T-helper 22 cell (primary cell): ENCODE measurements around the gene SRSF9.
"Not testable (repeated sequence)": the region's sequence is repeated elsewhere in the genome, so short reads cannot be mapped to it uniquely, and the experiment has no call there.

Experiments
- DNase-seq: peaks from one replicate; pipeline ENCODE4 v3.0.0-alpha.2; 2020; ENCODE audit warnings: low read depth

The SRSF9 gene

DNA sequence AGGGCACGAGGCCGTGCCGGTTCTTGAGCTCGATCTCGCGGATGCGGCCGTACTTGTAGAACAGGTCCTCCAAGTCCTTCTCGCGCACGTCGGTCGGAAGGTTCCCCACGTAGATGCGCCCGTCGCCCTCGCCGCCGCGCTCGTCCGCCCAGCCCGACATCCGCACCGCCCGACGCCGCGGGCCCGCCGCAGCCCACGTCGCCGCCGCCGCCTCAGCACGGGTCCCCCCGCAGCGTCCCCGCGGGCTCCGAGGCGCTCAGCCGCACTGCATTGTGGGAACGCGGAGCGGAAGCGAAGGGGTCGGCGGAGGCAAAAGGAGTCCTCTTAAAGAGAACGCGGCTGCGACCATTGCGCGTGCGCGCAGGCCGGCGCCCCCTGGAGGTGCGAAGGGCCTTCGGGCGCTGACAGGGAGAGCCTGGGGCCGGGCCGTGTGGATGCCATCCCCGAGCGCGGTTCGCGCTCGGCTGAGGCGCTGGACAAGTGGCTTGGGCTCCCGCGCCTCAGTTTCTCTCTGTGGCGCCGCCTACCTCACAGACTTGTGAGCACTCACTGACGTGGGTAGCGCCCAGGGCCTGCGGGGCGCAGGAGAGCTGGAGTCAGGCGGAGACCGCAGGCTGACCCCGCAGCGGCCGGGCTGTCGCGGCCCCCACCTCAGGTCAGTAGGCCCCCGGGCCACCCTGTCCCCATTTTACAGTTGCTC, at the start of gene SRSF9:
Gene SRSF9 (minus strand): TSS at position 299 of the 700 bp plus-strand sequence. CDS start 139 bp downstream, at position 160.
- peak; percentile 94 for DNase-seq

DNA sequence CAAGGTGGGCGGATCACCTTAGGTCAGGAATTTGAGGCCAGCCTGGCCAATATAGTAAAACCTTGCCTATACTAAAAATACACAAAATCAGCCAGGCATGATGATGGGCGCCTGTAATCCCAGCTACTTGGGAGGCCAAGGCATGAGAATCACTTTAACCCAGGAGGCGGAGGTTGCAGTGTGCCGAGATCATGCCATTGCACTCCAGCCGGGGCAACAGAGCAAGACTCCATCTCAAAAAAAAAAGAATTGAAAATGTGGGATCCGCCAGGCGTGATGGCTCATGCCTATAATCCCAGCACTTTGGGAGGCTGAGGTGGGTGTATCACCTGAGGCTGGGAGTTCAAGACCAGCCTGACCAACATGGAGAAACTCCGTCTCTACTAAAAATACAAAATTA, 49.8 kb upstream of the SRSF9 start:
- not testable (repeated sequence) for DNase-seq

DNA sequence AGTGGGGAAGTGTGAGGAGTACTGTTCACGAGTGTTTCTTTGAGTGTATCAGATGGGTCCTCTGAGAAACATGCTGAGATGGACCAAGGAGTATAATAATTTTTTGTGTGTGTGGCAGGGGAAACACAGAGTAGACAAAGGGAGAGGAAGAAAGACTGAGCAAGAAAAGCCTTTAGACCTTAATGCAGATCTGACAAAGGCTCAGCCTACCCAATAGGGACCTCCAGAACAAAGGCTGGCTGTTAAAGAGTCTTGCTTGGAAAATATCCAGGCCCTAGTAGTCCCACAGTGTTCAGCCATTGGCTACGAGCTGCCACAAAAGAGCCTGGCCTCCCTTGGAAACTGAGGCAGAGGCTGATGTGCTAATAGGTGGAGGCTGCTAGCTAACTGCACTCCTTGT, 45.9 kb upstream of the SRSF9 start:
- DNase-seq = no peak

GRCh38 chr12:120514002-120514401, 44.5 kb upstream of the SRSF9 start:
- no peak for DNase-seq

DNA sequence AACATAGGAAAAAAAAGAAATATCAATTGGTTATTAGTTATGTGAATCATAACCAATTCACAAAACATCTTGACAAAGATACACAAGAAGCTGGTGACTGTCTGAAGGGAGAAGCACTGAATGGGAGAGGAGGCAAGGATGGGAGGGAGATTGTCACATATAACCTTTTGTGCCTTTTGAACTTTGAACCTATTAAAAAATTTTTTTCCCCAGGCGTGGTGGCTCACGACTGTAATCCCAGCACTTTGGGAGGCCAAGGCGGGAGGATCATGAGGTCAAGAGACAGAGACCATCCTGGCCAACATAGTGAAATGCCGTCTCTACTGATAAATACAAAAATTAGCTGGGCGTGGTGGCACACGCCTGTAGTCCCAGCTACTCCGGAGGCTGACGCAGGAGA, 39.0 kb upstream of the SRSF9 start:
- DNase-seq = no peak

GRCh38 chr12:120504587-120504986, 35.0 kb upstream of the SRSF9 start:
- DNase-seq = no peak

GRCh38 chr12:120500581-120500980, 31.0 kb upstream of the SRSF9 start:
- no peak for DNase-seq

GRCh38 chr12:120498870-120499515, 29.4 kb upstream of the SRSF9 start:
- DNase-seq = no peak

DNA sequence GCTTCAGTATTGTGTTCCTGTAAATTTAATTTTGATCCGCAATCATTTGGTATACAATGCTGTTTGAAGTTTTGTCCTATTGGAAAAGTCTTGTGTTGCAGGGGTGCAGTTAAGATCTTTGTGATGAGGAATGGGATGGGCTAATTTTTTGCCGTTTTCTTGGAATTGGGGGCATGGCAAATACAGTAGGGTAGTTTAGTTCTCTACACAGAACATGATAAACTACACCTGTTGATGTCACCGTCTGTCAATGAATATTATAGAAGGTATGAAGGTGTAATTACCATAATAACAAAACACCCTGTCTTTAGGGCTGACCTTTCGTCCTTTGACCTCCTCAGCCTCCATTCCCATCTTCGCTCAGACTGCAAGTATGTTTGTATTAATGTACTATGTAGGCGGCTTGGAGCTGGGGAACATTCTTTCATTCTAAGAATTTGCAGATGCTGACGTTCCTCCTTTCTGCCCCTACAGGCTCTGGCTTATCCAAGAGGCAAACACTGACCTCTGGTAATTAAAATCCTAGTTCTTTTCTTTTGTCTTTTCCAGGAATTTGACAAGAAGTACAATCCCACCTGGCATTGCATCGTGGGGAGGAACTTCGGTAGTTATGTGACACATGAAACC, 28.1 kb upstream of the SRSF9 start:
- no peak for DNase-seq

- DNase-seq = peak; percentile 48
Observed at GRCh38 chr12:120496413-120497340, 27.1 kb upstream of the SRSF9 start.

GRCh38 chr12:120495731-120496412, 26.3 kb upstream of the SRSF9 start, which contains the start of gene DYNLL1:
TSS of gene DYNLL1 (plus strand) at chr12:120496113. CDS start at chr12:120496422, 309 bp downstream.
- peak; percentile 92 for DNase-seq

DNA sequence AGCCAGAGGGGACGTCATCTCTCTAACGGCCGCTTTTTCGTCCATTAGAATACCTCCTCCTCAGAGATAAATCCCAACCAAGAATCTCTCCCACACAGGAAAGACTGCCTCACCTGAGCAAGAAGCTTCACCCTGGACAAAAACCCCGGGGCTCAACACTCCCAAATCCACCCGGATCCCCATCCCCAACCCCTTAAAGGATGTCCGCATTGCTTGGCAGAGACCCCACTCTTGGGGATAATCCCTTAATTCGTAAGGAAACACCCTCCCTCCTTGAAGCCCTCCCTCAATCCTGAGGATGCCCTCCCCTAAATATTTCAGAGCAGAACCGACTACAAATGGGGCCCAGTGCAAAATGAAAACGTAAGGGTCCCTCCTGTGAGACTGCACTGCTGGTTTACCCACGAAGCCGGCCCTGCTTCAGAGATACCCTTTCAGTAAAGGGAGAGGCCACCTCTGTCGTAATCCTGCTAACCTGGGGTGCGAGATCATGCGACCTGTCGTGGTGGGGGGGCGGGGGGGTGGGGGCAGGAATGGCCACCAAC, 25.7 kb upstream of the SRSF9 start:
- no peak for DNase-seq

DNA sequence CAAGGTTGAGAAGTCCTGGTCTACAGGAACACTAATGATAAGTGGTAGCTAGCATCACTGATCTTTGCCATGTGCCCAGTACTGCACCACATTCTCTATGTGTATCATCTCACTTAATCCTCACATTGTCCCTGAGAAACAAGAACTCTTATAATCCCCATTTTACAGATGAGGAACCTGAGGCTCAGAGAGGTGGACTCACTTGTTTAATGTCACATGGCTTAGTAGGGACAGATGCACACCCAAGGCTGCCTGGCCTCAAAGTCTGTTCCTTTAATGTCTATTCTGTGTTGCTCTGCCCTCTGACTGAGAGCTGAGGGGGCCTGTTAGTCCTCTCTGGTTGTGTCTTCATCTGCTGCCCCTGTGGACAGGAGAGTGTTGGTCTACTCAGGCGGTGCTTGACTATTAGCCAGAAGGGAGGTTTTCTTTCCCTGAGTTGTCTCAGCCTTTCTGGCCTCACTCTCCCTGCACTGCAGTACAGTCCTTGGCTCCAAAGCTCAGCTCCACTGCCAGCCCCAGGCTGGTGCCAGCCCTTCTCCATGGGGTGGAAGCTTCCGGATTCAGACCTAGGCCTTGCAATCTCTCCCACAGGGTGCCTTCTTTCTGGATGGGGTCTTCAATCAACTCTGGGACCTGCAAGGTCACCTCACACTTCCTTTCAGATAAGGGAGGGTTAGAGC, 21.4 kb upstream of the SRSF9 start:
- no peak for DNase-seq

DNA sequence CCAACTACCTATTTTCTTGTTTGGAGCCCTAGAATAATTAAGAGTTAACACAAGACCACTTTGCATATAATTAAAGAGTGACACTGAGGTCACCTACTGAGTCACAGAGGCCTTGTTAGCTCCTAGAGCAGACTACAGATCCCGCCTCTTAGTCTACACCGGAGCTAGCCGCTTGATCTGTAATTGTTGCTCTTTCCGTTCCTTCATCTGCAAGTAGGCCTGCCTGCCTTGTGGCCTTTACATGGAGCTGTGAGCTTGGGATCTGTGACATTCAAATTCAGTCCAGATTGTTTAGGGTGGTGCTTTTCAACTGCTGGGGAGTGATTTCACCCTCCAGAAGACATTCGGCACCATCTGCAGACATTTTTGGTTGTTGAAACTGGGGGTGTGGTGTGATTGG, 20.8 kb upstream of the SRSF9 start:
- DNase-seq = no peak

- no peak for DNase-seq
Observed at GRCh38 chr12:120489018-120489417, 19.5 kb upstream of the SRSF9 start.

DNA sequence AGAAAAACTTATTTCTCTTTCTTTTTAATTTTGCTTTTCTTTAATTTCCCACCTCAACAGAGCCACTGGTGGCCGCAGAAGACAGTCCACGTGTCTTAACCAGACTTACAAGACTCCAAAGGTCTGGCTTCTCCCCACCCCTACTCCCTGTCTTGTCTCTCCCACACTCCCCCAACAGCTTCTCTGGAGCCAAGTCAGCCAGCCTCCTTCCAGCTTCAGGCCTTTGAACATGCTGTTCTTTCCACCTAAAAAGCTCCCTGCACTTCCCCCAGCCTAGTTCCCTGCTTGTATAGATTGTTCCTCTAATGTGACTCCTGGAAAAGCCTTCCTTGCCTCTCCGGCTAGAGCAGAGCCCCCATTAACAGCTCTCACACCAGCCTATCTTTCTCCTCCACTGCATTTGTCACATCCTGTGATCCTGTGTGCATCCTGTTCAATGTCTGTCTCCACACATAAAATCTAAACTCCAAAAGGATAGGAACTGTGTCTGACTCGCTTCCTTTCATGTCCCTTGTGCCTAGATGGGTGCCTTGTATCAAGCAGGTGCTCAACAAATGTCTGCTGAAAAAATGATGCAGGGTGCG, 18.6 kb upstream of the SRSF9 start:
- DNase-seq = no peak

GRCh38 chr12:120487552-120487951, 18.0 kb upstream of the SRSF9 start:
- DNase-seq = not testable (repeated sequence)

GRCh38 chr12:120485961-120486881, 16.7 kb upstream of the SRSF9 start:
- DNase-seq = no peak

DNA sequence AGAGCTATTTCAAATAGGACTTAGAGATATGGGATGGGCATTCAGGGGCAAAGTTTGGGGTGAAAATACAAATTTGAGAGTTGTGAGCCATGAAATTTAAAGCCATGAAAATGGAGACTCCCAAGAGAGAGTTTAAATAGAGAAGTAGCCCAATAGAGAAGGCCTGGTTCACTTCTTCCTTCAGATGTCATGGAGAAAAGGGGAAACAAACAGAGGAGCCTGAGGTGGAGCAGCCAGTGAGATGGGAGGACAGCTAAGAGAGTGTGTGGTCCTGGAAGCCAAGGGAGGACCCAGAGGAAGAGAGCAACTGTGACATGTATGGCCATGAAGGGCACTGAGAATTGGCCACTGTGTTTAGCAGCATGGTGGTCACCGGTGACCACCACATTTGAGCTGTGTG, 14.1 kb upstream of the SRSF9 start:
- no peak for DNase-seq
